Measurements from ENCODE around the gene SCNM1. TPM values are rescaled to one million over a fixed set of nuclear protein-coding genes. Genes with fewer than 3 reads are reported as not detected.
A peak's percentile ranks its signal among the peaks of the same experiment; 100 is the strongest.

SCNM1 gene, protein sequence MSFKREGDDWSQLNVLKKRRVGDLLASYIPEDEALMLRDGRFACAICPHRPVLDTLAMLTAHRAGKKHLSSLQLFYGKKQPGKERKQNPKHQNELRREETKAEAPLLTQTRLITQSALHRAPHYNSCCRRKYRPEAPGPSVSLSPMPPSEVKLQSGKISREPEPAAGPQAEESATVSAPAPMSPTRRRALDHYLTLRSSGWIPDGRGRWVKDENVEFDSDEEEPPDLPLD
- 76.8 and 90.9 TPM in 2 replicates for total RNA-seq (2014; rRNA removed; shearing (Covaris generic))

- DNase-seq (ENCODE audit: low read depth): peak; percentile 99
These were observed at the start of gene SCNM1, which contains the start of gene LYSMD1 for GRCh38 chr1:151165738-151166504. SCNM1 (plus strand) TSS chr1:151166144; CDS start chr1:151166153, 9 bp downstream. LYSMD1 (minus strand) TSS chr1:151165902; CDS start chr1:151165258, 644 bp downstream.

- no peak for DNase-seq (ENCODE audit: low read depth)
These were observed 41.1 kb upstream of the SCNM1 start for GRCh38 chr1:151124763-151125403.

DNA sequence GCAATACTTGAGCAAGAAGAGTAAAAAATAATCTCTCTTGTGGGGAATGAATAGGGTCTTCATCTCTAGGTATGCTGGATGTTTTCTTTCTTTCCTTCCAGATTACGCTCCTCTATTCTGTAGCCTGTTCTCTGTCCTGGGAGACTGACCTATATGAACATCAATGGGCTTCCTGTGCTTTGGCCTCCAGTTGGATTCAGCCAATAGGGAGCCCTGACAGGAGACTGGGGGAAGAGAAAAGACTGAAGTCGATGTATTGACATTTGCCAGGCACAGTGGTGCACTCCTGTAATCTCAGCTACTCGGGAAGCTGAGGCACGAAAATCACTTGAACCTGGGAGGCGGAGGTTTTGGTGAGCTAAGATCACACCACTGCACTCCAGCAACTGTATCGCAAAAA is 37.1 kb upstream of the SCNM1 start:
- DNase-seq (ENCODE audit: low read depth): no peak

GRCh38 chr1:151130987-151131586 is 34.9 kb upstream of the SCNM1 start:
- DNase-seq (ENCODE audit: low read depth): no peak

DNA sequence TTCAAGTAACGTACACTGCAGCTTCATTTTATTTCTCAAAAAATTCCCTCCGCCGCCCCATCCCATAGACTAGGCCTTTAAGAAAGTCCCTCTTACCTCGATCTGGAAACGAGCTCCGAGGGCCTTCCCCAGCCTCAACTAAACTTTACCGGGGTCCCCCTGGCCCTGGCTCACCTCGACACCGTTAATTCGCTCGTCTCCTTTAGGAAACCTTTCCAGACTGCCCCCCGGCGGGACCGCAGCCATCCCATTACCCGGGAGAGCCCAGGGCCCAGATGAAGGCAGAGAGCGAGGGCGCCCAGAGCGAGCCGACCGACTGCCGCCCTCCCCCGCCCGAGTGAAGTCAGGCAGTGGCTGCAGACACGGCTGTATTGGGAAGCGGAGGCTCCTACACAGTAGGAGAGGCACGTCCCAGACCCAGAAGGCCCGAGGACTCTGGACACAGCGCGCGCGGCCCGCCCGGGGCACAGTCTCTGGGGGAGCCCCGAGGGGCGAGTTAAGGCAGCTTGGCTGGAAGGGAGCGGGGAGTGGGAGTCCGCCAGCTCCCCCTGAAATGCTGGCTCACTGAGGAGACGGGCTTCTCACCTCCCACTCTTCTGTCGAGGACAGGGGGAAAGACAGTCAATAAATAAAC is 34.1 kb upstream of the SCNM1 start:
- no peak for DNase-seq (ENCODE audit: low read depth)

DNA sequence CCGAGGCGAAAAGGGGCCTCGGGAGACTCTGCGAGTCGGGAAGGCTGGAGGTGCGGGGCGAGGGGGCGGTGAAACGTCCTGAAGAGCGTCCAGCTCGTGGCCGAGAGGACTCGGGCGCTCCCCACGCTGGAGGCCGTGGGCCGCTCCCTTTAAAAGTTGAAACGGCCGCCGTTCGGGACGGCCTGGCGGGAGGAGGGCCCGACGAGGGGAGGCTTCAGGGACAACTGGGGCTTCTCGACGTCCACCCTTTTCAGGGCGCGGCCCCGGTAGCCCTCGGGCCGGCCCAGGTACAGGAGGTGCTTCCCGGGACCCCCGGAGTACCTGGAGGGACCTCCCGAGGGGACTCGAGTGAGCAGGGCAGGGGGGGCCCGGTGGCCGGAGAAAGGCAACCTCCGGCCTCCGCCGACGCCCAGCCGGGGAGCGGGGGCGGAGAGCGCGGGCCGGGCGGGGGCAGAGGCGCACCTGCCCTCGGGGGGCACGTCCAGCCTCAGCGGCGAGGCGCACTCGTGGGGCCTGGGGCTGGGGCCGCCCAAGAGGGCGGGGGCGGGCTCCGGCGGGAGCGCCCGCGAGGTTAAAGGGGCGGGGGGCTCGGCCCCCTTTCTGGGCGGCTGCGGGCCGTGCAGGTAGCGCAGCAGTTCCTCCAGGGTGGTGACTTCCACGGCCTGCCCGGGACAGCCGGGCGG is 33.5 kb upstream of the SCNM1 start:
- no peak for DNase-seq (ENCODE audit: low read depth)

- no peak for DNase-seq (ENCODE audit: low read depth)
These were observed 32.7 kb upstream of the SCNM1 start for GRCh38 chr1:151133018-151133806.

DNA sequence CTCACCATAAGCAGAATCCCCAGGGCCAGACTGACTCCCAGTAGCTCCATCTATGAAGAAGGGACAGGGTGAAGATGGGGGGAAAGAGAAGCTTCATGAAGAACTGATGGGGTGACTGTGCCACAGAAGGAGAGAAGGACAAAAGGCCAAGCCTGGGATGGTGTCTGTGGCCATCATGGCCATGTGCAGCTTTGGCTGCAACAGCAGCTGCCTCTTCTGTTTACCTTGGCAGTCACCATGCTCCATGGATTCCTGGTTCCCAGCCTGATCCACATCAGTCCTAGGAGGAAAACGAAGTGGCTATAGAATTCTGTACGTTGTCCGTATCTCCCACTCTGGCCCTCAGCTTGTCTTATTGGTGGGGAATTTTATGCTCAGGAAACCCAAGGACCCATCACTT is 31.5 kb upstream of the SCNM1 start:
- DNase-seq (ENCODE audit: low read depth): no peak

GRCh38 chr1:151134991-151135390 is 31.0 kb upstream of the SCNM1 start:
- no peak for DNase-seq (ENCODE audit: low read depth)

DNA sequence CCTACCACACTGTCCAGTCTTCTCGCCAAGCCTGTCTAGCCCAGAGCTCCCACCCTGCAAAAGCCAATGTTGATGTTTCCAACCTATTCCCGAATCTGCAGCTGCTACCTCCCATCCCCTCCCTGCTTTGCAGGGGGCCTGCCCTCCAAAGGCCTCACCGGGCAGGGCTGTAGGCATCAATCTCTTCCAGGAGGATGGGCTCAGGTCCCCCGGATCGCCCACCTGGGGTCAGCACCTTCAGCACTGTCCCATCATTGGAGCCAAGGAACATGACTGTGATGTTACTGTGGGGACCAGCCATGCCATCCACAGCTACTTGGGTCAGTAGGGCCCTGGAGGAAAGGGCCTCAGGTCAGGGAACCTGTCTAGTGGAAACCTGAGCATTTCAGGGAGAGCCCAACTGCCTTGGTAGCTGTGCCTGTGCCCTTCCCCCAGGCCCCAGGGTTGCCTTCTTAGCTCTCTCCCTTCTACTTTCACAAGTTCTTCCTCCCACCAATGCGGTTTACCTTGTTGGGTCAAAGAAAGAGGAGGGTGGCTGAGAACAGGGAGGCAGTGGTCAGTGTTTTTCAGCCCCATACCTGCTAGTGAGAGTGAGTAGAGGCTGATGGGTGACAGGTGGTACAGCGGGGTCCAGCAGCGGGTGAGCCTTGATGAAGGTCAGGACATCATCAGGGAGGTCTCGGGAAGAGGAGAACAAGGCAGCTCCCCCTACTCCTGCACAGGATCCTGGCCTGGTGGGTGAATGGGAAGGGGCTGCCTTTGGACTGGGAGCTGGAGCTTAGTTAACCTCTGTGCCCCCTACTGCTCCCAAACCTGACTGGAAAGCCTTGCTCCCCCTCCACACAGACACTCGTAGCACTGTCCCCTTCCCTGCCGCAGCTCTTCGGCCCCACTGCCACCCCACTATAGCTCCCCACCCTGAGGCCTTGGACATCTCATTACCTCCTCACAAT is 30.2 kb upstream of the SCNM1 start:
- DNase-seq (ENCODE audit: low read depth): no peak

DNA sequence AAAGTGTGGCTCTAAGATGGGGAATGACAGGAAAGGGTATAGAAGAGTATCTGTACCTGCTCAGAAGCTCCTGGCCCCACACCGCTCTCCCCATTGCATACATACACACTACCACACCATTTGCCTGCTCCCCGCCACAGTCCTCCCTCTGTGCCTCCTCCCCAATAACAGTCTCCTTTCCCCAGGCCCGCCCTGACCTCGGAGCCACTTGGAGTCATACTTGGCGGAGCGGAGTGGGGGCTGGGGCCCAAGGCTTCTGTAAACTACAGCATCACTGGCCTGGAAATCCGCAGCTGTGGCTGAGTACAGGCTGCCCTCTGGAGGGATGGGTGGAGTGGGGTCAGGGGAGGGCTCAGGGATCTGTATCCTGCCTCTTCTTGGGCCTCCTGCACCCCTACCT is 28.2 kb upstream of the SCNM1 start:
- no peak for DNase-seq (ENCODE audit: low read depth)

- DNase-seq (ENCODE audit: low read depth): no peak
These were observed 23.4 kb upstream of the SCNM1 start for GRCh38 chr1:151142411-151143056.

DNA sequence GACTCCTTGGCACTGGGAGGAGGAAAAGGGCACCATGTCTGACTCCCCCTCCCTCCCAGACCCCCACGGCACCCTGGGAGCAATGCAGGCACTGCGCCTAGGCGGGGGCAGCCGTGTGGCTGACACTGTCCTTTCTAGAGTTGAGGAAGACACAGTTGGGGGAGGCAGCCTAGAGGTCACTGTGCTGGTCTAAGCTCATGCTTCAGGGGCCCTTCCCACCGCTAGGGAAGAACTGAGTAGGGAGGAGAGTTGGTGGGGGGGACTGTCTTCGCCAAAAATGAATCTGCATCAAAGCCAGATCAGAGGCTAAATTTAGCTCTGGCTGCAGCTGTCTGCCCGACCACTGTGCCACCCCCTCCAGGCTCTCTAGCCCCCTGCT is 22.9 kb upstream of the SCNM1 start:
- no peak for DNase-seq (ENCODE audit: low read depth)

DNA sequence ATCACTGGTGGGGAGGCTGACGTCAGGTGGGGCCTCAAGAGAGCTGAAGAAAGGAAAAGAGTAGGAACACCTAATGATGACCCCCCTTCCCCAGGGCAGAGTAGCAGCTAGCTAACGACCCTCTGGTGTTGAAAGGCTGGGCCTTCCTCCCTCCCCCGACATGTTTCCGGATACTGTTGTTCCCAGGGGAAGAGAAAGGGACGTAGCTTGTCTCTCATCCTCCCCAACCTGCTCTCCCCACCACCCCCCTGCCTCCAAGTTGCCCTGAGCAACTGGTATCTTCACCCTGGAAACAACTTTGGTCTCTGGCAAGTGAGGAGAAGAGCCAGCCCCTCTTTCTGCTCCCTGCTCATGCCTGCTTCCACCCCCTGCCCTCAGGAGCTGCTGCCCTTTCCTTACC is 22.0 kb upstream of the SCNM1 start:
- DNase-seq (ENCODE audit: low read depth): no peak

- DNase-seq (ENCODE audit: low read depth): no peak
These were observed 21.3 kb upstream of the SCNM1 start for GRCh38 chr1:151144474-151145303.

DNA sequence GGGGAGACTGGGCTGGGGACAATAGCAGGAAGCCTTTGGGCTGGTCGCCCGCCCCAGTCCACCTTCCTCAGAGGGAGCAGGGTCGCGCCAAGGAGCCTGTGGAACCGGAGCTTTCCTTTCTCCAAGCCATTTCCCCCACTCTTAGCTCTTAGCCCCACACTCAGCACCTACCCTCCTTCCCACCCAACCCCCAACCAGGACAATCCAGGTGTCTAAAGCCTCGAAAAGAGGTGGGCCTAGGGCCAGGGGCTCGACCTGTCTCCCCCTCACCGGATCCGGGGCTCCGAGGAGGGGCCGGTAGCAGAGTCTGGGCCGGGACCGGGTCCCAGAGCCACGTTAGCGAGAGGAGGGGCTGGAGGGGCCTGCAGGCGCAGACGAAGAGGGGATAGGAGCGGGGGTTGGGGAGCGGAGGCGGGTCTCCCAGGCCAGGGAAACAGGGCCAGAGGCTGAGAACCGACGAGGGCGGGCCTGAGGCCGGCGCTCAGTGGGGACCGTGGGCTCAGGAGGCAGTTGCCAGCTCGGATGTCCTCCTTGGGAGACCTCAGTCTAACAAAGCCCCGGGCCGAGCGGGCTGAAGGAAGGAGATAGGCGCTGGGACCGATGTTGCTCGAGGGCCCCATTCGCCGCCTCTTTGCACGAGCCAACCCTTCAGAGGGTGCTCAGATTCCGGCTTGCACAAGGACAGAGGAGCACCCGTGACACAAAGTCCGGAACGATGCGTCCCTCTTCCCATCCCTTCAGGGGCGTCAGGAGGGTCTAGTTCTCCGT is 20.5 kb upstream of the SCNM1 start:
- DNase-seq (ENCODE audit: low read depth): no peak

- DNase-seq (ENCODE audit: low read depth): no peak
These were observed 19.9 kb upstream of the SCNM1 start for GRCh38 chr1:151146072-151146411.

All from Daoy (cell line).